WERI-Rb-1 (cell line): ENCODE results near the gene MSLN.
"Not testable (repeated sequence)": the region's sequence is repeated elsewhere in the genome, so short reads cannot be mapped to it uniquely, and the experiment has no call there.

Source experiments
- DNase-seq: peaks from one replicate; pipeline ENCODE4 v3.0.0-alpha.2; 2020
- H3K27ac ChIP-seq: fragments of 250-450 bp; sonication (Bioruptor Pico); 2 replicates; pipeline ENCODE4 v1.5.1; 2020; ENCODE audit warnings: mild to moderate bottlenecking, moderate library complexity
- H3K27me3 ChIP-seq: fragments of 250-450 bp; sonication (Bioruptor Pico); 2 replicates; pipeline ENCODE4 v1.5.1; 2021; ENCODE audit warnings: mild to moderate bottlenecking, low read depth, moderate library complexity; ENCODE audit not compliant: insufficient read depth, severe bottlenecking
- H3K36me3 ChIP-seq: fragments of 250-450 bp; sonication (Bioruptor Pico); 2 replicates; pipeline ENCODE4 v1.5.1; 2020; ENCODE audit warnings: mild to moderate bottlenecking, moderate library complexity
- H3K4me3 ChIP-seq: 2 replicates; pipeline ENCODE4 v1.5.1; 2011; ENCODE audit warnings: low read depth, mild to moderate bottlenecking, control low read depth, low read length
- H3K9me3 ChIP-seq: fragments of 250-450 bp; sonication (Bioruptor Pico); 2 replicates; pipeline ENCODE4 v1.5.1; 2021; ENCODE audit warnings: mild to moderate bottlenecking, moderate library complexity; ENCODE audit not compliant: severe bottlenecking
- CTCF ChIP-seq: IDR thresholded peaks from 2 replicates; pipeline ENCODE4 v1.5.1; 2011; ENCODE audit warnings: low read depth, mild to moderate bottlenecking, control low read depth, inconsistent platforms, low read length

Gene MSLN

DNA sequence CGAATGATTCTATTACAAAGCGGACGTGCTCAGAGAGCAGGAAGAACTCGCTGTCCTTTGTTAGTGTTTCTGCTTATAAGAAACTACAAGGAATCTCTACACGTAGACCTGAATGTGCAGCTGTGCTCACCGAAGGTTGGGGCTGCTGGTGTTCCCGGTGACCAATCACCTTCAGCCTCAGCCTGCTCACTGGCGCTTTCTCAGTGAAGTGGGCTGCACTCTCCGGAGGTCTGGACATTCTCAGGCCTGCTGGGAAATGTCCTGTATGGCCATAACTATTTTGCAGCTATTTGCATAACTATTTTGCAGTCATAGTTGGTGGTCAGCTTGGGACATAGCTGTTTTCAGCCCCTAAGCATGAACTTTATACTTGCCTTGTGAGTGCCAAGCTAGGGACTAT lies 10.0 kb upstream of the MSLN start:
- no peak for TF ChIP-seq CTCF
- Histone ChIP-seq H3K4me3 (no peak overlapping the region), H3K9me3 (no peaks in the 10 kb centered on the region), H3K36me3 (no peaks in the 10 kb centered on the region), H3K27me3 (no peaks in the 10 kb centered on the region), H3K27ac (no peak overlapping the region; the same call in 1 of the 2 replicates)
- DNase-seq: no peak

DNA sequence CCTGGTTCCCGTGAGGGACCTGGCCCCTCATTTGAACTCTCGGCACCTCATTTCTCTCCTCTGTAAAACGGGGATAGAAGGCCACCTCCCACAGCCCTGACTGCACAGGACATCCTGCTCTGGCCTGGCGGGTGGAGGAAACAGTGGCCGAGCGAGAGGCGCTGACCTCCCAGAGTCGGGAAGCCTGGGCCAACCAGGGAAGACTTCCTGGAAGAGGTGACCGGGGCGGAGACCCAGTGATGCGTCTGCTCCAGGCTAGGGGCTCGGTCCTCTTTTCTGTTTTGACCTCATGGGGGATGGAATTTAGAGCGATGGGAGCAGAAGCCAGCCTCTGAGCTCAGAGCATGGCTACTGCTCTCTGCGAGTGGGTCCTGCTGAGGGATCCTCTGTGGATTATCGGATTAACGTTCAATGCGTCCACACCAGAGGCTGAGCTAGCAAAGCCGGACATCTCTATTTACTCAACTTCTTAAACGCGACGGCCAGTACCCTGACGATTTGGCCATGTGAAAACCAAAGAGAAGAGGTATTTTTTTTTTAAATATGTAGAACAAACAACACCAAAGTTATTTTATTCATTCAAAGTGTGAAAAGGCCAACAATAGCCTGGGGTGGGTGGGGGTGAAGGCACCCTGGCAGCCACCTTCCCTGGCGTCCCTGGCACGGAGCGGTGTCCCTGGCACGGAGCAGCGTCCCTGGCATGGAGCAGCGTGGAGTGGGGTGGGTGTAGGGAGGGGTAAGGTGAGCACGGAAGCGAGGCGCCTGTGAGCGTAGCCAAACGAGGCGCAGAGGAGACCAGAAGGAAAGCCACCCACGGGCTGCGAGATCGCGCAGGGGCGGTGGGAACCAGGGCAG lies 9.2 kb upstream of the MSLN start:
- Histone ChIP-seq H3K4me3 (peak overlapping the region; percentile 50), H3K27ac (peak overlapping the region; percentile 83), H3K9me3 (no peaks in the 10 kb centered on the region), H3K36me3 (no peaks in the 10 kb centered on the region), H3K27me3 (no peaks in the 10 kb centered on the region)
- peak; percentile 83 for DNase-seq
- TF ChIP-seq CTCF: no peak

DNA sequence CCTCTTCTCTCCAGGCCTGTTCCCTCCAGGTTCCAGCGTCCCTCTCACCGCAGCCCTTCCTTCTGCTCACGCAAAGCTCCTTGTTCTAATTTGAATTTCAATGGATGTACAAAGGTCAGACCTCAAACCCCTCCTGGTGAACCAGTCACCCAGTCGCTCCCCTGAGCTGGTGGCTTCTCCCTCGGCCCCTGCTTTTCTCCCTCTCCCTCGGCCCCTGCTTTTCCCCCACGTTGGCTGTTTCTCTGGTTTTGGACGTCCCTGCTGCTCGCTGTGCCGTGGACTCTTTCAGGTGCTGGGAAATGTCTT lies 8.6 kb upstream of the MSLN start:
- no peak for DNase-seq
- Histone ChIP-seq H3K36me3 (no peaks in the 10 kb centered on the region), H3K27ac (peak overlapping the region; percentile 83), H3K9me3 (no peaks in the 10 kb centered on the region), H3K4me3 (peak overlapping the region; percentile 50), H3K27me3 (no peaks in the 10 kb centered on the region)
- no peak for TF ChIP-seq CTCF

DNA sequence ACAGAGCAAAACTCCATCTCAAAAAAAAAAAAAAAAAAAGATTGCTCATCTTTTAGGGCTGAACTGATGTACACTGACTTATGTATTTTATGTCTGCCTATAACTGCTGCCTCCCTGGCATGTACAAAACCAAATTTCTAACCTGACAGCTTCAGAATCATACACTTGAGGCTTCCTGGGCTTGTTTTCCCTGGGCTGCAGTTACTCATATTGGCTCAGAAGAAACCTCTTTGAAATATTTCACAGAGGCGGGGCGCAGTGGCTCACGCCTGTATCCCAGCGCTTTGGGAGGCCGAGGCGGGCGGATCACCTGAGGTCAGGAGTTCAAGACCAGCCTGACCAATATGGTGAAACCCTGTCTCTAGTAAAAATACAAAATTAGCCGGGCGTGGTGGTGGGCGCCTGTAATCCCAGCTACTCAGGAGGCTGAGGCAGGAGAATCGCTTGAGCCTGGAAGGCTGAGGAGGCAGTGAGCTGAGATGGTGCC lies 6.4 kb upstream of the MSLN start:
- not testable (repeated sequence) for H3K27me3 ChIP-seq, H3K9me3 ChIP-seq, H3K36me3 ChIP-seq, H3K4me3 ChIP-seq, H3K27ac ChIP-seq, DNase-seq

DNA sequence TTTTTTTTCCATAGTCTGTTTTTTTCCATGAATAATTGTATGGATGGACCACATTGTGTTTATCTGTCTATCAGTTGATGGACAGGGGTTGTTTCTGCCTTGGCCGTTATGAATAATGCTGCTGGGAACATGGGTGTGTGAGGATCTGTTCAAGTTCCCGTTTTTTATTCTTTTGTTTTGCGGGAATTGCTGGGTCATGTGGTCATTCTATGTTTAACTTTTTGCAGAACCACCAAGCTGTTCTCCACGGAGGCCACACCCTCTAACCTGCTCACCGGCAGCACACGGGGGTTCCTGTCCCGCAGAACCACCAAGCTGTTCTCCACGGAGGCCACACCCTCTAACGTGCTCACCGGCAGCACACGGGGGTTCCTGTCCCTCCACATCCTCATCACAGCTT lies 5.9 kb upstream of the MSLN start:
- Histone ChIP-seq H3K36me3 (no peaks in the 10 kb centered on the region), H3K27me3 (no peaks in the 10 kb centered on the region), H3K27ac (no peak overlapping the region), H3K4me3 (no peak overlapping the region), H3K9me3 (no peaks in the 10 kb centered on the region)
- DNase-seq: no peak
- TF ChIP-seq CTCF: no peak

DNA sequence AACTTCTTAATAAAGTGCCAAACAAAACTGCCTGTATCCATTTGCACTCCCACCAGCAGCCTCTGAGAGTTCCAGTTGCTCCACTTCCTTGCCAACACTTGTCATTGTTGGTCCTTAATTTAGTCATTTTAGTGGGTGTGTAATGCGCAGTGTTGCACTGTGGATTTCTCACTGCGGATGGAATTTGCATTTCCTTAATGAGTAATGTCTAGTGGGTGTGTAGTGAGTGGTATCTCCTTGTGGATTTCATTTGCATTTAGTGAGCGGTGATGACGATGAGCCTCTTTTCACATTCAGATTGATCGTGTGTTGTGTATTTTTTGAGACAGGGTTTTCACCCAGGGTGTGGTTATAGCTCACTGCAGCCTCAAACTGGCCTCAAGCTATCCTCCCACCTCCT lies 4.1 kb upstream of the MSLN start:
- no peak overlapping the region for H3K4me3 ChIP-seq
- no peak for DNase-seq
- H3K9me3 ChIP-seq: no peaks in the 10 kb centered on the region
- no peak for TF ChIP-seq CTCF
- H3K27me3 ChIP-seq: no peaks in the 10 kb centered on the region
- no peaks in the 10 kb centered on the region for H3K36me3 ChIP-seq
- no peak overlapping the region for H3K27ac ChIP-seq
